Thoracic aorta (tissue), 2 donors: ENCODE results near the gene TPD52L1. TPM values are rescaled to one million over a fixed set of nuclear protein-coding genes. Genes with fewer than 3 reads are reported as not detected.

Experiments
- ATAC-seq: fragments of 150-250 bp; one replicate; pipeline ENCODE4 v1.8.0; 2017; ENCODE audit warnings: low read depth; ENCODE audit not compliant: insufficient number of reproducible peaks, low FRiP score
- DNase-seq: peaks from one replicate; pipeline ENCODE4 v3.0.0-alpha.2; 2020; ENCODE audit warnings: low spot score
- H3K27ac ChIP-seq, 2 donors: fragments of 200-600 bp; sonication (generic); 1 replicate in 1 of 2; 2 replicates in 1 of 2; pipeline ENCODE4 v1.5.1; 2016; ENCODE audit warnings: mild to moderate bottlenecking in 2 of 2, moderate library complexity in 2 of 2
- H3K27me3 ChIP-seq: fragments of 200-600 bp; sonication (generic); replicated peaks from 2 replicates; pipeline ENCODE4 v1.6.0; 2016; ENCODE audit warnings: mild to moderate bottlenecking; ENCODE audit not compliant: insufficient read depth
- H3K36me3 ChIP-seq: fragments of 200-600 bp; sonication (generic); one replicate; pipeline ENCODE4 v1.5.1; 2016
- H3K4me1 ChIP-seq, 2 donors: fragments of 200-600 bp; sonication (generic); 1 replicate in 1 of 2; 2 replicates in 1 of 2; pipeline versions ENCODE4 v1.5.1 to v1.6.0; 2016; ENCODE audit warnings: low read depth in 2 of 2, mild to moderate bottlenecking in 1 of 2; ENCODE audit not compliant: control insufficient read depth in 1 of 2
- H3K4me3 ChIP-seq: fragments of 200-600 bp; sonication (generic); 2 replicates; pipeline ENCODE4 v1.5.1; 2016; ENCODE audit warnings: mild to moderate bottlenecking
- H3K9me3 ChIP-seq: fragments of 200-600 bp; sonication (generic); 2 replicates; pipeline ENCODE4 v1.5.1; 2016
- total RNA-seq, 2 donors: library from RNA; depleted of rRNA; stranded (reverse); fragments of >200 nt; gene quantifications; one replicate each; pipeline versions ENCODE4 v1.1.0 to v1.2.3, GENCODE V29; 2016
- TF ChIP-seq, protein P1 (sequence below): fragments of 200-600 bp; sonication (generic); IDR thresholded peaks from one replicate; pipeline ENCODE4 v1.5.1; 2019; ENCODE audit warnings: antibody characterized with exemption

The TPD52L1 gene
- total RNA-seq, 2 donors from 2014 or later, result 37.1 to 73.5 TPM

- no peaks in the 10 kb centered on the region for H3K36me3 ChIP-seq
- no peak for DNase-seq
- ATAC-seq, result peak; percentile 28
- H3K27me3 ChIP-seq, result no peaks in the 10 kb centered on the region
- TF ChIP-seq, protein P1, sequence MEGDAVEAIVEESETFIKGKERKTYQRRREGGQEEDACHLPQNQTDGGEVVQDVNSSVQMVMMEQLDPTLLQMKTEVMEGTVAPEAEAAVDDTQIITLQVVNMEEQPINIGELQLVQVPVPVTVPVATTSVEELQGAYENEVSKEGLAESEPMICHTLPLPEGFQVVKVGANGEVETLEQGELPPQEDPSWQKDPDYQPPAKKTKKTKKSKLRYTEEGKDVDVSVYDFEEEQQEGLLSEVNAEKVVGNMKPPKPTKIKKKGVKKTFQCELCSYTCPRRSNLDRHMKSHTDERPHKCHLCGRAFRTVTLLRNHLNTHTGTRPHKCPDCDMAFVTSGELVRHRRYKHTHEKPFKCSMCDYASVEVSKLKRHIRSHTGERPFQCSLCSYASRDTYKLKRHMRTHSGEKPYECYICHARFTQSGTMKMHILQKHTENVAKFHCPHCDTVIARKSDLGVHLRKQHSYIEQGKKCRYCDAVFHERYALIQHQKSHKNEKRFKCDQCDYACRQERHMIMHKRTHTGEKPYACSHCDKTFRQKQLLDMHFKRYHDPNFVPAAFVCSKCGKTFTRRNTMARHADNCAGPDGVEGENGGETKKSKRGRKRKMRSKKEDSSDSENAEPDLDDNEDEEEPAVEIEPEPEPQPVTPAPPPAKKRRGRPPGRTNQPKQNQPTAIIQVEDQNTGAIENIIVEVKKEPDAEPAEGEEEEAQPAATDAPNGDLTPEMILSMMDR, result no peak
- H3K9me3 ChIP-seq, result no peaks in the 10 kb centered on the region
- peaks cover 4 to 21% of the 10 kb centered on the region in 2 donors for H3K4me1 ChIP-seq
- H3K27ac ChIP-seq, result peak overlapping the region; percentile 71 to 77
- peak overlapping the region; percentile 93 for H3K4me3 ChIP-seq
Observed at GRCh38 chr6:125154118-125154760, 666 bp downstream of the TPD52L1 start.

DNA sequence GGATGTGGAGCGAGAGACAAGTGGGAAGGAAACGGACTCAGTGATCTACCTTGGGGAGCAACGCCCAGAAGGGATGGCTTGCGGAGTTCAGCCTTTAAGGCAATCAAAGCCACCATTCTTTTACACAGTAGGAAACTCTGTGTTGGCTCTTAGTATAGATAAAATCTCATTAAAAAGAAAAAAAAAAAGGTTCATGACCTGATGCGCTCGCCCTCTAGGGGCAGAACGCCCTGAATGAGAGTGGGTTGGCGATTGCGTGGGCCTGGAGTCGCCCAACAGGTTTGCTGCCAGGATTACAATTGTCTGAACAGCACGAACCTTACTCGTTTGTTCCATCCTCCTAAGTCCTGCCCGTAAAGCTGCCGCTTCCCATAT is 1.2 kb downstream of the TPD52L1 start:
- no peaks in the 10 kb centered on the region for H3K9me3 ChIP-seq
- peak overlapping the region; percentile 71 to 77 for H3K27ac ChIP-seq
- H3K4me3 ChIP-seq, result peak overlapping the region; percentile 93
- TF ChIP-seq, protein P1, result peak; percentile 34
- no peak for ATAC-seq
- H3K36me3 ChIP-seq, result no peaks in the 10 kb centered on the region
- no peaks in the 10 kb centered on the region for H3K27me3 ChIP-seq
- DNase-seq, result no peak
- peaks cover 0 to 20% of the 10 kb centered on the region in 2 donors for H3K4me1 ChIP-seq

- H3K27me3 ChIP-seq, result no peaks in the 10 kb centered on the region
- peaks cover 0 to 14% of the 10 kb centered on the region in 2 donors for H3K4me1 ChIP-seq
- no peak overlapping the region for H3K4me3 ChIP-seq
- H3K27ac ChIP-seq, result peak overlapping the region; percentile 71 to 77
- no peak for ATAC-seq
- H3K36me3 ChIP-seq, result no peaks in the 10 kb centered on the region
- no peaks in the 10 kb centered on the region for H3K9me3 ChIP-seq
- TF ChIP-seq, protein P1, result no peak
- no peak for DNase-seq
Observed at GRCh38 chr6:125155344-125155743, 1.8 kb downstream of the TPD52L1 start.

- Histone ChIP-seq H3K4me3 (no peak overlapping the region), H3K4me1 (peaks cover 0 to 13% of the 10 kb centered on the region in 2 donors), H3K27me3 (no peaks in the 10 kb centered on the region), H3K27ac (no peak overlapping the region), H3K36me3 (no peaks in the 10 kb centered on the region), H3K9me3 (no peaks in the 10 kb centered on the region)
- TF ChIP-seq, protein P1, result no peak
- ATAC-seq, result no peak
- DNase-seq, result no peak
Observed at GRCh38 chr6:125156496-125156895, 2.9 kb downstream of the TPD52L1 start.

DNA sequence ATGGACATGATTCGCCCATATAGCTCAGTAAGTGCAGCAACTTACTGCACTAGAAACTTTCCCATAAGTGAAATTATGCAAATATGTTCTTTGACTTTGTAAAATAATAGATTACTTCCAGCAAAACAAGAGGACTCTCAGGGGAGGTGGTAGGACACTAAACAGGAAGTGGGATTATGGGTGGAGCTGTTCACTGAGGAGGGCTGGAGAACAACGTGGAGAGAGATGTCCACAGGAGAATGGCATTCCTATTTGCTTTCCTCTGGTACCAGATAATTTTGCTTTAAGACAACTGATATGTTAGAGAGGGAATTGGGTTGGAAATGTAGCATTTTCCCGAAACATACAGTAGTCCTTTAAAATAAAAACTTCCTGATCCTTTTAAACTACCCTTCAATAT is 3.7 kb downstream of the TPD52L1 start:
- TF ChIP-seq, protein P1, result no peak
- Histone ChIP-seq H3K27me3 (no peaks in the 10 kb centered on the region), H3K9me3 (no peaks in the 10 kb centered on the region), H3K27ac (peak overlapping the region in 1 of 2 donors; percentile 23), H3K4me3 (no peak overlapping the region), H3K4me1 (peaks cover 0 to 13% of the 10 kb centered on the region in 2 donors), H3K36me3 (no peaks in the 10 kb centered on the region)
- DNase-seq (no peak), ATAC-seq (no peak)
